SHP77 (cell line): ENCODE measurements around the gene C16orf87.

Experiments
- DNase-seq, 2 experiments: peaks; one replicate each; lab custom pipeline; 2025; lab: John Stamatoyannopoulos, UW

C16orf87 gene

DNA sequence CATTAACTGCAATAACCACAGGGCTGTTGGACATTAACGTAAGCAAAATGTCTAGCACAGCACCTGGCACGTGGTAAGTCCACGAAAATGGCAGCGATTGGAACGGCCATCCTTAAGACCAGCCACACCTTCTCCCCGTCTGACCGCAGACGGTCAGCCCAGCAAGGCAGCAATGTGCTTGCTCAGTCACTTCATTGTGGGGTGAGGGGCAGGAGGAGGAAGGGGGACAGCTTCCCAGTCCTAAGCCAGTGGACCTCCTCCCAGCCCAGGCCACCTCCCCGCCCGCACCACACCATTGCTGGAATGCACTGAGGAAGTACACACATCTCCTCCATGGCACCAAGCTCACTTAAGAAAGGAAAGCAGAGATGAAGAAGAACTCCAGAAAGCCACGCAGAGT lies 74.2 kb downstream of the C16orf87 start:
- DNase-seq, result peak in 1 of 2 experiments; percentile 30

DNA sequence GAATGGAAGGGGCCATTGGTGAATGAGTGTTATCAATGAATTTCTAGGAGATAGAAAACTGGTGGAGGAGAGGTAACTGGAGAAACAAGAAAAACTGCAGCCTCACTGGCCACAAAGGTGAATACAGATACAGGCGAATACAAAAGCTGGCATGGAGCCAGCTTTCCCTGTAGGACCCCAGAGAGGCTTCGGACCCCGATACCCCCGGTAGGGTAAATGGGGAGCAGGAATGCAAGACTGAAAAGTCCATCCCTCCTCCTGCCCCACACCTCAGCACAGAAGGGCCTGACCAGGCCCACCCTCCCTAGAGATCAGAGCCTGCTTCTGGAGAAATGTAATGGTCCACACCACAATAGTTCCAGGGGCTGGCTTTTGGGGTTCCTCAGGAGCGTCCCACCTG lies 78.0 kb downstream of the C16orf87 start:
- no peak for DNase-seq

DNA sequence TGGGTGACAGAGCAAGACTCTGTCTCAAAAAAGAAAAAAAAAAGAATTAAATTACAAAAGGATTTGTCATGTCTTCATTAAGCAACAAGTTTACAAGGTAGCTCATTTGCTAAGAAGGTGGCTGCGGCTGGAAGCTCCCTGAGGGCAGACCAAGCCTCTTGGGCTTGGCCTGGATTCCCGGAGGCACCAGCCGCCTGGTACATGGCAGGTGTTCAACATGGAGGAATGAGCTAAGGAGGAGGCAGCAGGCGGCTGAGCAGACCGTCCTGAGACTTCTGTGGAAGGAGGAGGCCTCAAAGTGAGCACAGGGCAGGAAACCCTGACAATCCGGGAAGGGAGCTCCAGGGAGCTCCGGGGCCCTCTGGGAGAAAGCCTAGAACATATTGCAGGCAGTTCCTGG lies 79.6 kb downstream of the C16orf87 start:
- DNase-seq, result no peak

DNA sequence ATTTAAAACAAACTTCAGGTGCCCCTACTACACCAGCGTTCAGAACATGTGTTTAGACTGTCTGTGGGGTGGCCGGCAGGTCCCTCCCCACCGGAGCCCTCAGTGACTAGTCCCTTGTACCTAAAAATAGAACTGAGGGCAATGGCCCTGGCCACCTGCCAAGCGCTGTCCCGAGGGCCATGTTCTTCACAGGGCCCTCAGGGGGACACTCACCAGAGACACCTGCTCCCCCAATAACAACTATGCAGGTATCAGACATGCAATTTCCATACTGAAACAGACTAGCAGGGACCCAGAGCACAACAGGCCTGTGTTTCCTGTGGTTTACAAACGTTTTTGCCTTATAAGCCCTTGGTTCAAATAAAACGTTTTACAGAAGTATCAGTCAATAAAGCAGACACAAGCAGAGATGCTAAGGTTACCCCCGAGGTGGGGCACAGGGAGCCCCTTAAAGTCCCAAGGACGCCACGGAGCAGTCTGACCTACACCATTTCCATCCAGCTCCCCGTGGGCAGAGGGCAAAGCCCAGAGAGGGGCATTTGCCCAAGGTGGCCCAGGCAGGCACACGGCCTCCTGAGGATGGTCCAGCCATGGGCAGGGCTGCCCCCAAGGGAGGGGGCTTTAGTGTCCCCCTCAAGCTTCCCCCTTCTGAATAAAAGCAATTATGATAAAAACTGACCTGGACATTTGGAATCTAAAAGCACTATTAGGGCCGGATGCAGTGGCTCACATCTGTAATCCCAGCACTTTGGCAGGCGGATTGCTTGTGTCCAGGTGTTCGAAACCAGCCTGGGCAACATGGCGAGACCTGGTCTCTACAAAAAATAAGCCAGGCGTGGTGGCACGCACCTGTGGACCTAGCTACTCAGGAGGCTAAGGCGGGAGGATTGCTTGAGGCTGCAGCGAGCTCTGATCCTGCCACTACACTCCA lies 81.9 kb downstream of the C16orf87 start:
- DNase-seq, result peak; percentile 57 to 73

DNA sequence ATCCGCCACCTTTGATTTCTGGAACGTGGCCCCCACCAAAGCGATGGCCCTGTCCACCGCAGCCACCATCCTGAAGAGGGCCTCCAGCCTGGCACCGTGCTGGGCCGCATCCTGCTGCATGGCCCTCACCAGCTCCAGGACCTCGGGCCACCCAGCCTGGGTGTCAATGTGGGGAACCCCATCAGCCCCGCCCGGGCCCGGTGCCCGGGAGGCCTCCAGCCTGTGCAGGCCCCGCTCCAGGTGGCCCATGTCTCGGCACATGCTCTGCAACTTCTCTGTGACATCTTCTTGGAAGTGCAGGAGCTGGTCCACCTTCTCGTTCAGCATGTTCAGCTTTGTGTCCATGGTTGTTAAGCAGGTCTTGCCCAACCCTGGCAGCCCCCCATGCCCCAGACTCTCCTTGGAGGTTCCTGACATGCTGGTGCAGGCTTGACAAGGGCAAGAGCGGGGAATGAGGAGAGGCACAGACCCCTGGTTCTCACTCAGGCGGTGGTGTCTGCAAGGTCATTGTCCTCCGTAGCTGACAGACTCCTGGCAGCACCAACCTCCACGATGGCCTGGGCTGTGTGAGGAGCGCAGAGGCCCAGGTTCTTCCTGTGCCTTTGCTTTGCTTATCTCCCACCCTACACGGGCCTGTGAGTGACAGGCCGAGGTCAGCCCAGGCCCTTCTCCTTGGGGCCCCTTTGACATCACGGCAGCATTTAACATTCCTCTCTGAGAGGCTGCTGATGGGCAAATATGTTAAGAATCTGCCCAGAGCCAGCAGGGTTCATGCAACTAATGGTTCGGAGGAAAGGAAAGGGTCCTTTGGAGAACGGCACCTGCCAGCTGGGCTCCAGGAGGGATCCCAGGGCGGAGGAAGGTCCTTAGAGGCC lies 83.0 kb downstream of the C16orf87 start, which contains the start of gene MYLK3:
Gene MYLK3, minus strand, starts transcription at position 568 of the 875 bp plus-strand sequence. Its CDS starts 151 bp downstream, at position 417.
- no peak for DNase-seq

DNA sequence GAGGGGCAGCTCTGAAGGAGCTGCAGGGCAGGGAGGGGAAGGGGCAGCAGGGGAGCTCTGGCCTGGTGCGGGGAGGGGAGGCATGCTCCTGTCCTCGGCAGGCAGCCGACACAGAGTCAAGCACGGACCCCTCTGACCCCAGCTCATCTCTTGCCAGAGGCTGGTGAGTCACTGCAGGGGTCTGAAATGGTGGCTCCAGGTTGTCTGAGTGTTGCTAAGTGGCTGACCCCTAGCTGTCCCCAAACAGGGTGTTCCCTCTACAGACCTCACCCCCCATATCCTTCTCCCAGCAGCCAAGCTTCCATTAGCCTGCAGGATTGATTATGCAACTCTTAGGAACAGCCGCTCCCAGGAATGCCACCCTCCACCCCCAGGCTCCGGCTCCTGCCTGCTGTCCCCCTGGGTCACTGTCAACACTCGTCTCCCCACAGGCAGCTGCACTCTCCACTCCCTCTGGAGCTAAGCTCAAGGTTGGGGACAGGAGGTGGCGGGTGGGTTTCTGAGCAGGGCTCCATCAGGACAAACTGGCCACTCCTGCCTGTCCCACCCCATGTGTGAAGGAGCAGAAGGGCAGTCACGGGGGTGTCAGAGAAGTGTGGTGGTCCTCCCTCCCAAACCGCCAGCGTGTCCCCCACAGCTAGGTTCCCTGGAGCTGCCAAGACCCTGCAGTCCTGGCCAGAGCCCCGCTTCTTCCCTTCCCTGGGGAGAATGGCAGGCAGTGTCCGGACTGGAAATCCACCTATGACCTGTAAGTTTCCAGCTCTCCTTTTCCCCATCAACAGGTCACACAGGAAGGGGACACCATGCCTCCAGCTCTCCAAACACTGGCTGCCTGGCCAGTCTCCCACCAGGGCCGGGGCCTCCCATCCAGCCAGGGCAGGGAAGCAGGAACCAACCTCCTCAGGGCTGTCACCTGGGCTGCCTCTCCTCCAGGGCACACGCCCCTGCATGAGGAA lies 83.9 kb downstream of the C16orf87 start:
- no peak for DNase-seq
